ENCODE results near the gene TIGAR. TPM values are rescaled to one million over a fixed set of nuclear protein-coding genes. Genes with fewer than 3 reads are reported as not detected.

TIGAR gene
- total RNA-seq, 1 donor from 2014 or later: 13.6 TPM

GRCh38 chr12:4370265-4370664 lies 49.3 kb downstream of the TIGAR start:
- H3K27me3 ChIP-seq (ENCODE audit: low read depth): peaks cover 20% of the 10 kb centered on the region
- no peaks in the 10 kb centered on the region for H3K4me1 ChIP-seq
- no peak overlapping the region for H3K27ac ChIP-seq (replicated peaks)
- intact Hi-C loops (cut with micrococcal nuclease): no loop called here
- no peak for DNase-seq
- TF ChIP-seq CTCF (IDR thresholded peaks at IDR 0.05; ENCODE audit: borderline replicate concordance): no peak
- no peak overlapping the region for H3K4me3 ChIP-seq
- no peaks in the 10 kb centered on the region for H3K36me3 ChIP-seq
- no peaks in the 10 kb centered on the region for H3K9me3 ChIP-seq (replicated peaks)

- no peak for DNase-seq
- Histone ChIP-seq H3K4me1 (no peaks in the 10 kb centered on the region), H3K27me3 (ENCODE audit: low read depth) (peaks cover 31% of the 10 kb centered on the region), H3K4me3 (no peak overlapping the region), H3K36me3 (no peaks in the 10 kb centered on the region), H3K9me3 (replicated peaks) (no peaks in the 10 kb centered on the region), H3K27ac (replicated peaks) (no peak overlapping the region)
- intact Hi-C loops (cut with micrococcal nuclease): no loop called here
- no peak for TF ChIP-seq CTCF (IDR thresholded peaks at IDR 0.05; ENCODE audit: borderline replicate concordance)
Measured at GRCh38 chr12:4372653-4373052, 51.6 kb downstream of the TIGAR start.

- intact Hi-C loops (cut with micrococcal nuclease): no loop called here
- H3K4me1 ChIP-seq: no peaks in the 10 kb centered on the region
- H3K4me3 ChIP-seq: no peak overlapping the region
- H3K9me3 ChIP-seq (replicated peaks): no peaks in the 10 kb centered on the region
- H3K36me3 ChIP-seq: no peaks in the 10 kb centered on the region
- no peak for DNase-seq
- TF ChIP-seq CTCF (IDR thresholded peaks at IDR 0.05; ENCODE audit: borderline replicate concordance): no peak
- H3K27me3 ChIP-seq (ENCODE audit: low read depth): peaks cover 56% of the 10 kb centered on the region
- H3K27ac ChIP-seq (replicated peaks): no peak overlapping the region
Measured at GRCh38 chr12:4375449-4375848, 54.4 kb downstream of the TIGAR start.

- no peak for DNase-seq
- no peaks in the 10 kb centered on the region for H3K36me3 ChIP-seq
- intact Hi-C loops (cut with micrococcal nuclease): no loop called here
- no peak for TF ChIP-seq CTCF (IDR thresholded peaks at IDR 0.05; ENCODE audit: borderline replicate concordance)
- no peak overlapping the region for H3K27ac ChIP-seq (replicated peaks)
- no peak overlapping the region for H3K4me3 ChIP-seq
- no peaks in the 10 kb centered on the region for H3K9me3 ChIP-seq (replicated peaks)
- no peaks in the 10 kb centered on the region for H3K4me1 ChIP-seq
- H3K27me3 ChIP-seq (ENCODE audit: low read depth): peaks cover 62% of the 10 kb centered on the region
Measured at GRCh38 chr12:4378772-4379171, 57.8 kb downstream of the TIGAR start.

- no peak for TF ChIP-seq CTCF (IDR thresholded peaks at IDR 0.05; ENCODE audit: borderline replicate concordance)
- no peak within 1 kb of the TSS for H3K27ac ChIP-seq (replicated peaks)
- intact Hi-C loops (cut with micrococcal nuclease): no loop called here
- H3K27me3 ChIP-seq (ENCODE audit: low read depth): peaks cover 58% of the 10 kb centered on the region
- no peak within 1 kb of the TSS for H3K4me3 ChIP-seq
- H3K4me1 ChIP-seq: no peaks in the 10 kb centered on the region
- H3K36me3 ChIP-seq: no peaks in the 10 kb centered on the region
- no peak for DNase-seq
- H3K9me3 ChIP-seq (replicated peaks): no peaks in the 10 kb centered on the region
Measured at GRCh38 chr12:4379405-4379804, 58.4 kb downstream of the TIGAR start, which contains the start of gene FGF23. TSS of gene FGF23 (minus strand) at chr12:4379712. CDS start at chr12:4379582, 130 bp downstream.

GRCh38 chr12:4380332-4380731 lies 59.3 kb downstream of the TIGAR start:
- DNase-seq: no peak
- intact Hi-C loops (cut with micrococcal nuclease): no loop called here
- Histone ChIP-seq H3K36me3 (no peaks in the 10 kb centered on the region), H3K27ac (replicated peaks) (no peak overlapping the region), H3K27me3 (ENCODE audit: low read depth) (peaks cover 51% of the 10 kb centered on the region), H3K9me3 (replicated peaks) (no peaks in the 10 kb centered on the region), H3K4me1 (no peaks in the 10 kb centered on the region), H3K4me3 (no peak overlapping the region)
- no peak for TF ChIP-seq CTCF (IDR thresholded peaks at IDR 0.05; ENCODE audit: borderline replicate concordance)

Data from left ventricle myocardium inferior (tissue), 1 donor.